Posterior cingulate gyrus (tissue), 11 donors: Measurements from ENCODE around the gene DPP6.
"Not testable (repeated sequence)": the region's sequence is repeated elsewhere in the genome, so short reads cannot be mapped to it uniquely, and the experiment has no call there.

ENCODE experiments used
- DNase-seq, 10 donors: peaks; one replicate each; pipeline versions ENCODE4 v3.0.0 to v3.0.0-alpha.2; 2020 to 2021; ENCODE audit warnings: mixed read lengths in 3 of 10
- intact Hi-C: fragments of 100-400 bp; cut with DNase I; formaldehyde crosslinking; loops from one replicate; pipeline ENCODE4 v1.15.1; 2023

DPP6 gene

GRCh38 chr7:154071833-154072232, 19.6 kb downstream of the DPP6 start:
- peak in 6 of 10 donors; percentile 37 to 90 (median 60) for DNase-seq
- intact Hi-C loops = not testable (repeated sequence)

DNA sequence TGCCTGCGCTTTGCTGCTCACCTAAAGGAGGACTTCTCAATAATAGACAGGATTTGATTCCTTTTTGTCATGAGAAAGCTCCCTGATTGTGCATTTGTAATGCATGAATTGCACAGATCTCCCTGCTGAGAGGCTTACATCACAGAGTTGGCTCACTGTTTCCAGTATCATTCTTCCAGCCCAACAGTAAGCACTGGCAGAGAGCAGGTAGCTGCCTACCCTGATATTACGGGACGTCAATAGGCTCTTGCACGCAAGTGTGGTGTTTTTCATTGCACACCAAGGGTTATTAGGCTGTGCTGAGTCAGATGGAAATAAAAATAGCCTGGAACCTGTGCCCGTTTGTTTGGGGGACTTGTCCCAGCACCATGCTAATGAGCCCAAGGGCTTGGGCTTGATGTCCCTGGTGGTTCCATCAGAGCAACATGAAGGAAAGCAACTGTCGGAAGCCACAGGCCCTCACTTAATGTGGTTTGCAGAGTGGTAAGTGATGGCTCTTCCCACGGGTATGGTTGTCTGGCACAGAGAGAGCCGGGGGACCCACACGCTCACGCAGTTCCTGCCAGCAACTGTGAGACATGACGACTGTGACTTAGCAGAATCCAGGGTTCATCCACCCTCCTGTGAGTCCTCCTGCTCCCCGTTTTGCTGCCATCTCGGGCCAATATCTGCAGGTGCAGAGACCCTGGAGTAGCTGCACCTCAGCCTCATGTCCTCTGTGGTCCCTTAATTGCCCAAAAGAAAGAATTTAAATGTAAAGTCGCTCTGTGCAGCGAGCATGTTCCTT, 20.4 kb downstream of the DPP6 start:
- DNase-seq, intact Hi-C loops: not testable (repeated sequence)

GRCh38 chr7:154078523-154078922, 26.3 kb downstream of the DPP6 start:
- intact Hi-C loops, DNase-seq: not testable (repeated sequence)

DNA sequence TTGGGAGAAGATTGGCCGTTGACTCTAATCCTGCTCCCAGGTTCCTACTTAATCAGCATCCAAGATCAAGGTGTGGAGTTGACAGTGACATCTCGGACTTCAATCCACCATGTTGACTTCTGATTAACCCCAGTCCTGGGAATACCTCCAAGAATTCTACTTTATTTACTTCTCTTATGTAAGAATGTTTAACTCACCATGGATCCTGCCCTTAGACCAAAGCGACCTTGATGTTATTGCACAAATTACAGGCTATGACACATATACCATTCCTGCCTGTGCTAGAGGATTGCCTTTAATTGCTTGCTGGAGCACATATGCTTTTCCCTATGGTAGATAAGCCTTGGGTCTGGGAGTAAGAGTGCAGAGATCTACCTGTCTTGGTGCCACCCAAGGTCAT, 28.1 kb downstream of the DPP6 start:
- DNase-seq, intact Hi-C loops: not testable (repeated sequence)

GRCh38 chr7:154087037-154087725, 35.0 kb downstream of the DPP6 start:
- intact Hi-C loops, DNase-seq: not testable (repeated sequence)

GRCh38 chr7:154092093-154092492, 39.9 kb downstream of the DPP6 start:
- intact Hi-C loops, DNase-seq: not testable (repeated sequence)

DNA sequence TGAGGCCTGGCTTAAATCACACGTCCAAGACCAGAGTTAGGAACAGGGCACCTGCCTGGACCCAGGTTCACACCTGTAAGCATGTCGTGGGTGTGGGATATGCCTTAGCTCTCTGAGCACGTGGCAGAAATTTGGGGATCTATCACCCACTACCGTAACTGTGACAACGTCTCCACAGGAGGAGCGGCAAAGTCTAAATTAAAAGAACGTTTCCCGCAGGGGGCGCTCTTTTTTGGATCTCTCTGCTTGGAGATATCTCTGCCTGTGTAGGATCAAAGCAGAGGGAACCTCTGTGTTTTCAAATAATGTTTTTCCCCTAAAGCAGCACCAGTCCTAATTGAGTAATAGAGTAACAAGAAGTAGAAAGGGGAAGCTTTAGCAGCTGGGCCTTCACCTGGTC, 43.0 kb downstream of the DPP6 start:
- DNase-seq, intact Hi-C loops: not testable (repeated sequence)

- intact Hi-C loops, DNase-seq: not testable (repeated sequence)
These were observed 52.9 kb downstream of the DPP6 start for GRCh38 chr7:154105063-154105462.

DNA sequence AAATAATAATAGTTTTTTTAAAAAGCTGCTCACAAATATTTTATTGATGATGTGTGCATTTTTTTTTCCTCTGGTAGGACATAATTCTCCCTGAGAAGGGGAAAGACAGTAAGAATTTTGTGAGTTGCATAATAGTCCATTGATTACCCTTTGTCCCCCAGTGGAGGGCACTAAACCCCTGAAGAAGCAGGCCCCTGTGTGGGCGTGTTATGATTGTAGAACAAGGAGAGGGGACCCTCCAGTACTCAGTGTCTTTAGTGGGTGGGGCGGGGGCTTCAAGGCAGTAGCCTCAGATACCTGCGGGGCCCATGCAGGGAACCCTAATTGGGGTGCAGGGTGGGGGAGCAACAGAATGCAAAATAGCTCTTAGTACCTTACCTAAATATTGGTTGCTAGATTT, 57.4 kb downstream of the DPP6 start:
- DNase-seq, intact Hi-C loops: not testable (repeated sequence)

DNA sequence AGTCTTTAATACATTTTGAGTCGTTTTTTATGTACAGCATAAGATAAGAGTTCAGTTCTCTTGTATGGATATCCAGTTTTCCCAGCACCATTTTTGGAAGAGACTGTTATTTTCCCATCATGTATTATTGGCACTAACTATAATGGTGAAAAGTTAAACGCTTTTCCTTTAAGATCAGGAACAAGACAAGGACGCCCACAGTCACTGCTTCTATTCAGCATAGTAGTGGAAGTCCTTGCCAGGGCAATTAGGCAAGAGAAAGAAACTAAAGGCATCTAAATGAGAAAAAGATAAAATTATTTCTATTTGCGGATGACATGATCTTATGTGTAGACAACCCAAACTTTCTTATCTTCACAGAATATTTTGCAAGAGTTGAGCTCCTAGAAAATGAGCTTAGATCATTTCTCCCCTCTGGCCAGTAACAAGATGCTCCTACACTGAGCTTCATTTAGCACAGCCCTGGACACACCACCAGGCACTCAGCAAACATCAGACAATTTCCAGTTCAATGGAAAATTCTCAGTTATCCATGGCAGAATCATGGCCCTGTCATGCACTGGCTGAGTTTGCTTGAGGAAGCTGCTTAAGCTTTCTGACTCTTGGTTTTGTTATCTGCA, 61.6 kb downstream of the DPP6 start:
- DNase-seq, intact Hi-C loops: not testable (repeated sequence)

- DNase-seq, intact Hi-C loops: not testable (repeated sequence)
These were observed 65.5 kb downstream of the DPP6 start for GRCh38 chr7:154117411-154118390.

GRCh38 chr7:154120825-154121224, 68.6 kb downstream of the DPP6 start:
- DNase-seq, intact Hi-C loops: not testable (repeated sequence)

- intact Hi-C loops, DNase-seq: not testable (repeated sequence)
These were observed 70.5 kb downstream of the DPP6 start for GRCh38 chr7:154122720-154123119.

DNA sequence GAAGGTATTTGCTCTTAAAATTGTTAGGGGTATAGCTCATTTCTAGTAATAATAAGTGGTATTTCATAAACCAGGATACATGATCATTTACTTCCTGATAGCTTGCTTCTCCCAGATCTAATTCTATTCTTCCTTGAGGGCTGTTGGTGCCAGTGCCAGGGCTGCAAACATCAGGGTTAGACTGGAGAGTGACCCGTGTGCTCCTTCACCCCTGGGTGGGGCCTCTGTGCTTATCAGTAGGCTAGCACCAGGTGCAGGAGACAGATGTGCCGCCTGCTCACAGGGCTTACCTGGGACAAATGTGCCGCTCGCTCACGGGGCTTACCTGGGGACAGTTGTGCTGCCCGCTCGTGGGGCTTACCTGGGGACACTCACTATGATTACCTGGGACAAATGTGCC, 71.2 kb downstream of the DPP6 start:
- DNase-seq, intact Hi-C loops: not testable (repeated sequence)

DNA sequence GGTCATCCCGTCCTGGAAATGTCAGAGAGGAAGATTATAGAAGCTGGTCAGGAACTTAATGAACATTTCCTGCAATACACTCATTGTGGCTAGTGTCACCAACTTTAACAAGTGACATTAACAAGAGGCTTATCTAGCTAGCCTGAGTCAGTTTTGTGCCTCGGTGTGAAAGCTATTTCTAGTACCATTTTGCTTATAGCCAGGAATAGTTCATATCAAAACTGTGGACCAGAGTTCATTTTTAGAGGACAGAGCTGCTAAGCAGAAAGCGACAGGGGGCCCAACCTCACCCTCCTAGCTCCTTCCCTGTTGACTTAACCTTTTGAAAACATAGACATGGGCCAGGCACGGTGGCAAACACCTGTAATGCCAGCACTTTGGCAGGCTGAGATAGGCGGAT, 76.9 kb downstream of the DPP6 start:
- DNase-seq, intact Hi-C loops: not testable (repeated sequence)

DNA sequence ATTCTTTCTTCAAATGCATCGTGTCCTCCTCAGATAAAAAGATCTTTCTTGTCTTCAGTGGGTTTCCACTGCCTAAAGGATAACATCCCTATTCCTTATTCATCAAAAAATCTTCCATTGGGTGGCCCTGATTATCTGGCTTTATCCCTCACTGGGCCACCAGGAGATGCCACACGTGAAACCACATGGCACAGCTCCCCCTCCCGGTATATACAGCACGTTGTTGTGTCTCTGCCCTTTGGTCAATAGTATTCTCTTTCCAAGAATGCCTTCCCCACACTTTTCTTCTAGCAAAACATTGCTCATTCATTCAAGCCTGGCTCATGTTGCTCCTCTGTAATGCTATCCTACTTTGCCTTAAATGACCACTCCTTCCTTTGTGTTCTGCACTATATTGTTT, 80.4 kb downstream of the DPP6 start:
- DNase-seq, intact Hi-C loops: not testable (repeated sequence)

DNA sequence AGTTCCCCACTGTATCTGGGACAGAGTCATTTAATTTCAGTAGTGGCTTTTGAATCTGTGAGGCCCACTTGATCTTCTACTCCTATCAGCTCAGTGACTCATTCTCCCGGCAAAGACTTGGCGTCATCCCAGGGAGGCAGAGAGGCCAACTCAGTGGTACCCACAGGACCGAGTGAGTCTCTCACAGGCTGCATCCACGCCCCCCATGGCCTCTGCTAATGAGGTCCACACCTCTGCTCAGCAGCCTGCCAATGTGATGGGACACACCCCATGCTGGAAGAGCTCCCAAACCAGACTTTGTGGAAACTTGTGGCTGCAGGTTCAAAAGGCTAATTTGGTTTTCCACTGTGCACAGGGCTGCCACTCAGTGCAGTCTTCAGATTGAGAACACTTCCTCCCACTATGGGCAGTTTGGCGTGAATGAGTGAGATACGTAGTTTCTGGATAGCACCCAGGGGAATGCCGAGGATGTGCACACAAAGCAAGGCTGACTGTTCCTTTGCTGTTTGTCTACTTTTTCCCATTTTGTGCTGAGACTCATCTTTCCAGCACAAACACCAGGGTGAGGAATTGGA, 81.6 kb downstream of the DPP6 start:
- DNase-seq, intact Hi-C loops: not testable (repeated sequence)

- intact Hi-C loops = not testable (repeated sequence)
These were observed 82.5 kb downstream of the DPP6 start for GRCh38 chr7:154134698-154135097.

DNA sequence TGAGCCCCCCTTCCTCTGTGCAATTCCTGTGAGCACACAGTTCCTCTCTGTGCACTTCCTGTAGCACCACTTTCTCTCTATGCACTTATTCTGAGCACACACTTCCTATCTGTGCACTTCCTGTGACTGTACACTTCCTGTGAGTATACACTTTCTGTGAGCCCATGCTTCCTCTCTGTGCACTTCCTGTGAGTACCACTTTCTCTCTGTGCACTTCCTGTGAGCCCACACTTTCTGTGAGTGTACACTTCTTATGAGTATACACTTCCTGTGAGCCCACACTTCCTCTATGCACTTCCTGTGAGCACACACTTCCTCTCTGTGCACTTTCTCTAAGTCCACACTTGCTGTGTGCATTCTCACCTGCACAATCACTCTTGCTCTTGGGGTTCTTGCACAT, 83.4 kb downstream of the DPP6 start:
- intact Hi-C loops, DNase-seq: not testable (repeated sequence)

More at GRCh38 chr7:154134698-154135097, 82.5 kb downstream of the DPP6 start:
- DNase-seq = not testable (repeated sequence)
